ENCODE data around the gene BAZ2A.

The BAZ2A gene

GRCh38 chr12:56645717-56646446 lies 15.8 kb upstream of the BAZ2A start, which contains the start of gene ATP5F1B (continued):
- TF ChIP-seq ZBTB1 (tag by site-specific recombination; IDR thresholded peaks at IDR 0.05) = no peak
- no peak for TF ChIP-seq ZNF26 (tag by site-specific recombination; IDR thresholded peaks at IDR 0.05)
- TF ChIP-seq ZNF433 (tag by site-specific recombination; IDR thresholded peaks at IDR 0.05; ENCODE audit: low read depth) = no peak
- no peak for TF ChIP-seq ZNF16 (tag by site-specific recombination; IDR thresholded peaks at IDR 0.05; ENCODE audit: low read depth)
- peak; percentile 91; the same call in 1 of the 2 replicates for TF ChIP-seq TRIM28 (IDR thresholded peaks at IDR 0.05; ENCODE audit: borderline replicate concordance, low read length)
- no peak for TF ChIP-seq ZNF701 (tag by site-specific recombination; IDR thresholded peaks at IDR 0.05)
- TF ChIP-seq ZNF266 (tag by site-specific recombination; IDR thresholded peaks at IDR 0.05; ENCODE audit: low read depth) = no peak
- no peak for TF ChIP-seq ZNF558 (tag by site-specific recombination; IDR thresholded peaks at IDR 0.05)
- no peak for TF ChIP-seq KLF9 (tag by site-specific recombination; IDR thresholded peaks at IDR 0.05; ENCODE audit: low read depth)
- TF ChIP-seq ZFHX2 (tag by site-specific recombination; conservative IDR thresholded peaks at IDR 0.05) = no peak
- TF ChIP-seq OSR2 (tag by site-specific recombination; IDR thresholded peaks at IDR 0.05) = no peak
- no peak for TF ChIP-seq ZNF610 (tag by site-specific recombination; IDR thresholded peaks at IDR 0.05; ENCODE audit: borderline replicate concordance)
- no peak for TF ChIP-seq ELK4 (IDR thresholded peaks at IDR 0.05; ENCODE audit: borderline replicate concordance, low read depth, low read length)
- no peak for TF ChIP-seq ZNF585B (tag by site-specific recombination; IDR thresholded peaks at IDR 0.05)
- TF ChIP-seq ZNF341 (tag by site-specific recombination; IDR thresholded peaks at IDR 0.05; ENCODE audit: low read depth) = peak; percentile 39; the same call in 1 of the 2 replicates
- no peak for TF ChIP-seq ZNF274 (IDR thresholded peaks at IDR 0.05; ENCODE audit: low read length)
- no peak for TF ChIP-seq ZNF274 (tag by site-specific recombination; IDR thresholded peaks at IDR 0.05; ENCODE audit: borderline replicate concordance)
- TF ChIP-seq ZBTB20 (tag by site-specific recombination; IDR thresholded peaks at IDR 0.05) = no peak
- TF ChIP-seq FEZF1 (tag by site-specific recombination; IDR thresholded peaks at IDR 0.05) = no peak
- TF ChIP-seq ZNF311 (tag by site-specific recombination; IDR thresholded peaks at IDR 0.05; ENCODE audit: borderline replicate concordance) = no peak
- no peak for TF ChIP-seq ZNF133 (tag by site-specific recombination; IDR thresholded peaks at IDR 0.05)
- no peak for TF ChIP-seq HOXA7 (CRISPR knock-in tag; IDR thresholded peaks at IDR 0.05; ENCODE audit: borderline replicate concordance)
- no peak; the same call in none of the 2 replicates for TF ChIP-seq ZXDB (tag by site-specific recombination; IDR thresholded peaks at IDR 0.05)
- no peak for TF ChIP-seq ZNF596 (tag by site-specific recombination; IDR thresholded peaks at IDR 0.05)
- TF ChIP-seq ZSCAN30 (tag by site-specific recombination; IDR thresholded peaks at IDR 0.05) = peak; percentile 97
- TF ChIP-seq ZNF449 (tag by site-specific recombination; IDR thresholded peaks at IDR 0.05) = no peak
- TF ChIP-seq ZNF280D (tag by site-specific recombination; IDR thresholded peaks at IDR 0.05) = no peak
- TF ChIP-seq PRDM6 (tag by site-specific recombination; IDR thresholded peaks at IDR 0.05) = no peak
- TF ChIP-seq ZNF529 (tag by site-specific recombination; IDR thresholded peaks at IDR 0.05; ENCODE audit: insufficient replicate concordance) = no peak
- TF ChIP-seq REPIN1 (tag by site-specific recombination; IDR thresholded peaks at IDR 0.05; ENCODE audit: low read depth) = no peak
- no peak for TF ChIP-seq ATF2 (tag by site-specific recombination; IDR thresholded peaks at IDR 0.05; ENCODE audit: low read depth)

Data from HEK293 (cell line).